Lung (tissue), 12 donors: Measurements from ENCODE around the gene UCHL1. TPM values are rescaled to one million over a fixed set of nuclear protein-coding genes. Genes with fewer than 3 reads are reported as not detected.
A peak's percentile ranks its signal among the peaks of the same experiment; 100 is the strongest.

Source experiments
- ATAC-seq: fragments of 200-7000 bp; cut with Tn5 transposase; one replicate; pipeline ENCODE4 v1.9.1; 2020; ENCODE audit warnings: moderate number of reproducible peaks; ENCODE audit not compliant: insufficient read depth, low FRiP score
- DNase-seq, 3 donors: peaks; one replicate each; pipeline ENCODE4 v3.0.0-alpha.2; 2013 to 2017
- H3K27ac ChIP-seq, 2 donors: one replicate each; pipeline ENCODE4 v1.5.1; 2013; ENCODE audit warnings: mild to moderate bottlenecking in 2 of 2, moderate library complexity in 2 of 2, control low read depth in 1 of 2, inconsistent platforms in 1 of 2, low read depth in 1 of 2, low read length in 1 of 2
- H3K27me3 ChIP-seq, 3 donors: one replicate each; pipeline ENCODE4 v1.5.1; 2013; ENCODE audit warnings: low read length in 2 of 3; ENCODE audit not compliant: control insufficient read depth in 3 of 3, insufficient read depth in 3 of 3
- H3K36me3 ChIP-seq, 4 donors: one replicate each; pipeline ENCODE4 v1.5.1; 2013; ENCODE audit warnings: low read length in 4 of 4, mild to moderate bottlenecking in 1 of 4, moderate library complexity in 1 of 4; ENCODE audit not compliant: control insufficient read depth in 4 of 4, insufficient read depth in 4 of 4
- H3K4me1 ChIP-seq, 5 donors: one replicate each; pipeline ENCODE4 v1.5.1; 2013; ENCODE audit warnings: low read length in 5 of 5, mild to moderate bottlenecking in 2 of 5, moderate library complexity in 1 of 5; ENCODE audit not compliant: control insufficient read depth in 5 of 5, insufficient read depth in 5 of 5
- H3K4me3 ChIP-seq: one replicate; pipeline ENCODE4 v1.5.1; 2013; ENCODE audit warnings: mild to moderate bottlenecking, control low read depth, moderate library complexity
- H3K9ac ChIP-seq, 2 donors: one replicate each; pipeline ENCODE4 v1.5.1; 2013; ENCODE audit warnings: low read length in 2 of 2, control low read depth in 1 of 2; ENCODE audit not compliant: insufficient read depth in 1 of 2
- H3K9me3 ChIP-seq, 4 donors: one replicate each; pipeline ENCODE4 v1.5.1; 2013; ENCODE audit warnings: low read length in 3 of 4, mild to moderate bottlenecking in 1 of 4, moderate library complexity in 1 of 4; ENCODE audit not compliant: control insufficient read depth in 4 of 4, insufficient read depth in 3 of 4
- CTCF ChIP-seq: IDR thresholded peaks from 2 replicates; pipeline ENCODE4 v1.5.1; 2012; ENCODE audit warnings: mild to moderate bottlenecking; ENCODE audit errors: control extremely low read depth, extremely low read depth
- WGBS, 2 donors: extraction: QIAGEN DNeasy Blood & Tissue Kit; methylation state at CpG; one replicate each; pipeline ENCODE4 v1.1.7; 2013; 5-methylcytosine and 5-hydroxymethylcytosine counted together
- polyA plus RNA-seq, 2 donors: library from polyadenylated mRNA; stranded (reverse); fragments of 200-250 nt; gene quantifications; one replicate each; pipeline ENCODE4 v1.2.1, GENCODE V29; 2013
- total RNA-seq, 2 donors: library from RNA; depleted of rRNA in 1 of 2; stranded (reverse); fragments of >200 nt in 1 of 2; gene quantifications; one replicate each; pipeline ENCODE4 v1.2.1, GENCODE V29; 2014 to 2021
- donor health status: control.
- donor health status: control.
- donor health status: Bipolar disorder and iron deficiency.
- donor health status: healthy.
- donor health status: DM: yes; HTN: yes; CAD: no.

UCHL1 gene
- total and polyA plus RNA-seq, 4 donors = 6.9 to 38.2 (median 13.5) TPM

- DNase-seq (no peak), ATAC-seq (no peak)
- WGBS, 2 donors = 92 to 97% methylated on average over 9 of the region's 9 CpGs
- Histone ChIP-seq H3K9ac (no peak overlapping the region), H3K36me3 (no peaks in the 10 kb centered on the region), H3K27ac (no peak overlapping the region), H3K4me3 (no peak overlapping the region), H3K4me1 (peaks cover 10 to 21% (median 12%) of the 10 kb centered on the region in 5 donors), H3K9me3 (no peaks in the 10 kb centered on the region), H3K27me3 (no peaks in the 10 kb centered on the region)
- TF ChIP-seq CTCF = no peak
These were observed 46.8 kb upstream of the UCHL1 start for GRCh38 chr4:41209901-41210300.

GRCh38 chr4:41211951-41212615 lies 44.6 kb upstream of the UCHL1 start:
- no peak for DNase-seq
- Histone ChIP-seq H3K27me3 (no peaks in the 10 kb centered on the region), H3K9me3 (no peaks in the 10 kb centered on the region), H3K27ac (no peak overlapping the region), H3K9ac (peak overlapping the region in 1 of 2 donors; percentile 33), H3K4me3 (no peak overlapping the region), H3K36me3 (no peaks in the 10 kb centered on the region), H3K4me1 (peaks cover 0 to 21% (median 14%) of the 10 kb centered on the region in 5 donors)
- 85 to 91% methylated on average over 1 of the region's 1 CpG for WGBS, 2 donors
- TF ChIP-seq CTCF = no peak
- no peak for ATAC-seq

GRCh38 chr4:41212616-41213203 lies 44.0 kb upstream of the UCHL1 start:
- ATAC-seq = no peak

More at GRCh38 chr4:41212616-41213203, 44.0 kb upstream of the UCHL1 start:
- Histone ChIP-seq H3K4me3 (no peak overlapping the region), H3K9me3 (no peaks in the 10 kb centered on the region), H3K4me1 (peaks cover 0 to 24% (median 14%) of the 10 kb centered on the region in 5 donors), H3K27me3 (no peaks in the 10 kb centered on the region), H3K36me3 (no peaks in the 10 kb centered on the region), H3K27ac (no peak overlapping the region), H3K9ac (peak overlapping the region in 1 of 2 donors; percentile 76)
- WGBS, 2 donors = 13 to 22% methylated on average over 12 of the region's 12 CpGs
- peak; percentile 47 to 81 (median 64) for DNase-seq
- TF ChIP-seq CTCF = peak; percentile 36
